Transverse colon (tissue), 4 donors: Measurements from ENCODE around the gene HIGD1A. TPM values are rescaled to one million over a fixed set of nuclear protein-coding genes. Genes with fewer than 3 reads are reported as not detected.

ENCODE experiments used
- DNase-seq: peaks from one replicate; pipeline ENCODE4 v3.0.0-alpha.2; 2019
- H3K27ac ChIP-seq, 4 donors: fragments of 200-600 bp; sonication (generic); 2 replicates each; pipeline ENCODE4 v1.5.1; 2016 to 2018; ENCODE audit warnings: inconsistent platforms in 4 of 4
- H3K27me3 ChIP-seq: fragments of 200-600 bp; sonication (generic); 2 replicates; pipeline ENCODE4 v1.5.1; 2017; ENCODE audit warnings: inconsistent platforms
- H3K36me3 ChIP-seq, 4 donors: fragments of 200-600 bp; sonication (generic); 2 replicates each; pipeline ENCODE4 v1.5.1; 2017 to 2019; ENCODE audit warnings: inconsistent platforms in 4 of 4
- H3K4me1 ChIP-seq, 4 donors: fragments of 200-600 bp; sonication (generic); 2 replicates each; pipeline ENCODE4 v1.5.1; 2017 to 2020; ENCODE audit warnings: inconsistent platforms in 4 of 4
- H3K4me3 ChIP-seq, 4 donors: fragments of 200-600 bp; sonication (generic); 1 replicate in 1 of 4; 2 replicates in 3 of 4; pipeline versions ENCODE4 v1.5.1 to v1.6.1; 2017 to 2019; ENCODE audit warnings: inconsistent platforms in 4 of 4
- H3K9me3 ChIP-seq, 2 donors: fragments of 200-600 bp; sonication (generic); 2 replicates each; pipeline ENCODE4 v1.5.1; 2017 to 2019; ENCODE audit warnings: inconsistent platforms in 2 of 2
- CTCF ChIP-seq, 5 experiments: fragments of 200-600 bp in 3 of 5; fragments of 450-650 bp in 2 of 5; sonication (generic) in 3 of 5; IDR thresholded peaks; 1 replicate in 2 of 5; 2 replicates in 3 of 5; pipeline ENCODE4 v1.5.1; 2016 to 2017; ENCODE audit warnings: antibody characterized with exemption in 5 of 5, inconsistent platforms in 3 of 5, mild to moderate bottlenecking in 2 of 5, moderate library complexity in 1 of 5
- EP300 ChIP-seq: sonication (generic); formaldehyde crosslinking; IDR thresholded peaks from one replicate; pipeline ENCODE4 v1.6.1; 2017; ENCODE audit warnings: antibody characterized with exemption, low read depth
- POLR2A ChIP-seq: fragments of 450-650 bp; IDR thresholded peaks from one replicate; pipeline ENCODE4 v1.6.1; 2016; ENCODE audit warnings: antibody characterized with exemption, mild to moderate bottlenecking, moderate library complexity
- POLR2AphosphoS5 ChIP-seq, 3 donors: sonication (generic); formaldehyde crosslinking; IDR thresholded peaks; one replicate each; pipeline ENCODE4 v1.6.1; 2016; ENCODE audit warnings: antibody characterized with exemption in 3 of 3
- WGBS, 2 donors: methylation state at CpG; one replicate each; pipeline ENCODE4 v1.1.5; 2018; ENCODE audit warnings: low coverage in 1 of 2; 5-methylcytosine and 5-hydroxymethylcytosine counted together
- in situ Hi-C, 4 donors: fragments of 200-750 bp; cut with MboI; loops; one replicate each; pipeline versions ENCODE4 v1.15.0 to v1.15.1; 2017; ENCODE audit warnings: low sequenced_read_pairs in 3 of 4, low pct_ligation_motif_present in 1 of 4, low pct_unique_long_range_greater_than_20kb in 1 of 4
- intact Hi-C: fragments of 100-400 bp; cut with DNase I; formaldehyde crosslinking; loops from one replicate; pipeline ENCODE4 v1.15.1; 2023; ENCODE audit warnings: low total_unique reads
- total RNA-seq, 4 donors: library from RNA; depleted of rRNA; stranded (reverse); fragments of >200 nt; gene quantifications; one replicate each; pipeline ENCODE4 v1.1.0, GENCODE V29; 2016

The HIGD1A gene
- total RNA-seq, 4 donors from 2014 or later = 41.4 to 518 (median 379) TPM

- TF ChIP-seq CTCF (IDR thresholded peaks at IDR 0.05) = no peak
- TF ChIP-seq POLR2A = no peak
- in situ Hi-C loops = no loop called here
- 74 to 90% methylated on average over 5 to 6 of the region's 6 CpGs for WGBS, 2 donors
Observed at GRCh38 chr3:42790714-42791229, 13.5 kb downstream of the HIGD1A start.

DNA sequence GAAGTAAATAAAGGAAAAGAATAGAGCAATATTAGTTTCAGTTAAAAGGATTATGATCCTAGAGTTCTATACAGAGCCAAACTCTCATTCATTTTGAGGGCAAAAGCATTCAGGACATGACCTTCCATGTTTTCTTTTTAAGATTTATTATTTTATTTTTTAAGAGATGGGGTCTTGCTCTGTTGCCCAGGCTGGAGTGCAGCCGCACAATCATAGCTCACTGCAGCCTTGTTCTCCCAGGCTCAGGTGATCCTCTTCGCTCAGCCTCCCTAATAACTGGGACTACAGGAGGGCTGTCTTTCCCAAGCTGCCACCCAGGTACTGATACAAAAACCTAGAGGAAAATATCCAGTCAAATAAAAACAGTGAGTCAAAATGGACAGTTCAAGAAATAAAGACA lies 17.7 kb downstream of the HIGD1A start:
- Histone ChIP-seq H3K9me3 (no peaks in the 10 kb centered on the region), H3K4me3 (no peak overlapping the region), H3K27me3 (no peaks in the 10 kb centered on the region), H3K36me3 (peaks cover 0 to 35% (median 11%) of the 10 kb centered on the region in 4 donors), H3K27ac (no peak overlapping the region), H3K4me1 (peaks cover 0 to 26% (median 7%) of the 10 kb centered on the region in 4 donors)
- no peak for DNase-seq
- in situ Hi-C loops = loop anchor here in 1 of 4 donors (10.0 kb wide), 1 partner anchor 48 kb away; no protein-coding TSS in a partner anchor
- 98 to 100% methylated on average over 1 to 2 of the region's 2 CpGs for WGBS, 2 donors
- TF ChIP-seq POLR2A (no peak), EP300 (no peak), CTCF (IDR thresholded peaks at IDR 0.05) (no peak), POLR2AphosphoS5 (IDR thresholded peaks at IDR 0.05) (no peak)
- intact Hi-C loops = no loop called here

More at GRCh38 chr3:42790714-42791229, 13.5 kb downstream of the HIGD1A start:
- no peak for DNase-seq
- Histone ChIP-seq H3K36me3 (peaks cover 0 to 34% (median 10%) of the 10 kb centered on the region in 4 donors), H3K27me3 (no peaks in the 10 kb centered on the region), H3K4me3 (no peak overlapping the region), H3K27ac (no peak overlapping the region), H3K4me1 (peaks cover 0 to 29% (median 5%) of the 10 kb centered on the region in 4 donors), H3K9me3 (no peaks in the 10 kb centered on the region)
- intact Hi-C loops = no loop called here

GRCh38 chr3:42786212-42786611 lies 18.1 kb downstream of the HIGD1A start:
- no peak for TF ChIP-seq EP300
- Histone ChIP-seq H3K4me1 (peaks cover 0 to 23% (median 7%) of the 10 kb centered on the region in 4 donors), H3K27ac (no peak overlapping the region), H3K36me3 (peaks cover 0 to 35% (median 9%) of the 10 kb centered on the region in 4 donors), H3K27me3 (no peaks in the 10 kb centered on the region), H3K4me3 (no peak overlapping the region), H3K9me3 (no peaks in the 10 kb centered on the region)
- DNase-seq = no peak
- WGBS, 2 donors = 89 to 90% methylated on average over 1 of the region's 1 CpG
- intact Hi-C loops = no loop called here
- in situ Hi-C loops = loop anchor here in 1 of 4 donors (10.0 kb wide), 1 partner anchor 49 kb away; no protein-coding TSS in a partner anchor

DNA sequence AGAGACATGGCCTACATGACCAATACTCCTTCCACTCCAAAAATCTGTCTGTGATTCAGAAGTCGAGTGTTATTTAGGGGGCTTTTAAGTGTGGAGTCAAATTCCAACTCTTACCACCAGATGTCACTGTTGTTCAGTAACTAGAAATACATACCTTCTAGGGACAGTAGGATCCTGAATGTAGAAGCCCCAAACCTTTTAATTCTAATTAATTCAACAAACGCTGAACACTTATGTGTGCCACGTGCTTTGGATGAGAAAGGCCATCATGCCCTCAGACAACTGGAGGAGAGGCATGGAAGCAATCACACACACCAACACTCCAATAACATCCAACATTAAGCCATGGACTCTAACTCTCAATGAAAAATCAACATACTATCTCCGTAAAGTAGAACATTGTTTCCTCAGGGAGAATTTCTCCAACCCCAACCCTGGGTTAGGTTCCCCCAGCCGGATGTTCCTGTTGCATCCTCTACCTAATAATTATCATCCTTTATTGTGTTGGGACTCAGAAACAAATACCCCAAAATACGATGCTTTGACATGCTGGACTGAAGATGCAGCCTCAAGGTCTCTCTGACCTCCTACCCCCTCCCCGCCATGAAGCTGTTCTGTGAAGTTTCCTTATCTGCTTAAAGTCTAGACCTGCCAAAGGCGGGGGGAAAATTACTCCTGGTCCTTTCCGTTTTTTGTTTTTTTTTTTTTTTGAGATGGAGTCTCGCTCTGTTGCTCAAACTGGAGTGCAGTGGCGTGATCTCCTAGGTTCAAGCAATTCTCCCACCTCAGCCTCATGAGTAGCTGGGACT lies 23.2 kb downstream of the HIGD1A start:
- DNase-seq = no peak
- Histone ChIP-seq H3K27ac (peak overlapping the region; percentile 22 to 75 (median 54)), H3K4me3 (no peak overlapping the region), H3K36me3 (peaks cover 0 to 10% (median 4%) of the 10 kb centered on the region in 4 donors), H3K4me1 (peaks cover 0 to 40% (median 12%) of the 10 kb centered on the region in 4 donors), H3K9me3 (no peaks in the 10 kb centered on the region), H3K27me3 (no peaks in the 10 kb centered on the region)
- intact Hi-C loops = loop anchor here (1.0 to 5.0 kb wide), 2 partner anchors 61 to 100 kb away; no protein-coding TSS in a partner anchor
- 61 to 83% methylated on average over 7 to 11 of the region's 11 CpGs for WGBS, 2 donors
- TF ChIP-seq POLR2A (no peak), POLR2AphosphoS5 (IDR thresholded peaks at IDR 0.05) (peak in 1 of 3 donors; percentile 27), CTCF (IDR thresholded peaks at IDR 0.05) (peak; percentile 78 to 95 (median 82))
- in situ Hi-C loops = loop anchor here in 2 of 4 donors (5.0 to 10.0 kb wide), 2 partner anchors 54 to 56 kb away; no protein-coding TSS in a partner anchor
